Measurements from ENCODE around the gene GYS1.

GYS1 gene

GRCh38 chr19:48993175-48994034, at the start of gene GYS1, which contains the start of gene RUVBL2 (continued):
- no peak for TF ChIP-seq ZBTB48 (tag by site-specific recombination; IDR thresholded peaks at IDR 0.05)
- no peak for TF ChIP-seq ZNF311 (tag by site-specific recombination; IDR thresholded peaks at IDR 0.05; ENCODE audit: borderline replicate concordance)
- peak; percentile 95 for TF ChIP-seq PATZ1 (tag by site-specific recombination; IDR thresholded peaks at IDR 0.05)
- peak; percentile 98 for TF ChIP-seq SP3 (tag by site-specific recombination; IDR thresholded peaks at IDR 0.05)
- TF ChIP-seq ZNF175 (tag by site-specific recombination; IDR thresholded peaks at IDR 0.05) = no peak
- TF ChIP-seq EGR2 (tag by site-specific recombination; IDR thresholded peaks at IDR 0.05; ENCODE audit: low read depth) = peak; percentile 69
- TF ChIP-seq BCL11A (tag by site-specific recombination; IDR thresholded peaks at IDR 0.05; ENCODE audit: low read depth) = no peak
- no peak for TF ChIP-seq ZNF548 (tag by site-specific recombination; IDR thresholded peaks at IDR 0.05)
- no peak for TF ChIP-seq ZNF776 (tag by site-specific recombination; IDR thresholded peaks at IDR 0.05; ENCODE audit: borderline replicate concordance)
- no peak for TF ChIP-seq ZNF670 (tag by site-specific recombination; IDR thresholded peaks at IDR 0.05; ENCODE audit: low read depth)
- TF ChIP-seq ZIC2 (tag by site-specific recombination; IDR thresholded peaks at IDR 0.05) = peak; percentile 63
- TF ChIP-seq ZNF138 (tag by site-specific recombination; IDR thresholded peaks at IDR 0.05; ENCODE audit: borderline replicate concordance) = no peak
- peak; percentile 84 for TF ChIP-seq ZFHX2 (tag by site-specific recombination; conservative IDR thresholded peaks at IDR 0.05)
- no peak for TF ChIP-seq ZNF791 (tag by site-specific recombination; IDR thresholded peaks at IDR 0.05)
- TF ChIP-seq ZNF391 (tag by site-specific recombination; IDR thresholded peaks at IDR 0.05; ENCODE audit: borderline replicate concordance, low read depth) = 0 out of 2 replicates have a peak, but pooled peaks have one; percentile 9
- peak; percentile 75; the same call in 1 of the 2 replicates for TF ChIP-seq ZSCAN30 (tag by site-specific recombination; IDR thresholded peaks at IDR 0.05)
- no peak for TF ChIP-seq ZNF639 (tag by site-specific recombination; IDR thresholded peaks at IDR 0.05)
- TF ChIP-seq ZNF341 (tag by site-specific recombination; IDR thresholded peaks at IDR 0.05; ENCODE audit: low read depth) = peak; percentile 64
- TF ChIP-seq ZBTB10 (tag by site-specific recombination; IDR thresholded peaks at IDR 0.05) = peak; percentile 69
- TF ChIP-seq ZNF132 (tag by site-specific recombination; IDR thresholded peaks at IDR 0.05; ENCODE audit: borderline replicate concordance) = no peak
- peak; percentile 95 for TF ChIP-seq KLF8 (tag by site-specific recombination; IDR thresholded peaks at IDR 0.05)
- no peak for TF ChIP-seq ZNF362 (tag by site-specific recombination; IDR thresholded peaks at IDR 0.05)
- TF ChIP-seq ZSCAN18 (tag by site-specific recombination; IDR thresholded peaks at IDR 0.05) = peak; percentile 42; the same call in 1 of the 2 replicates
- no peak for TF ChIP-seq ZNF549 (tag by site-specific recombination; IDR thresholded peaks at IDR 0.05)
- no peak for TF ChIP-seq ZNF585B (tag by site-specific recombination; IDR thresholded peaks at IDR 0.05)
- TF ChIP-seq KLF7 (tag by site-specific recombination; IDR thresholded peaks at IDR 0.05; ENCODE audit: borderline replicate concordance) = no peak
- no peak for TF ChIP-seq ZNF112 (tag by site-specific recombination; IDR thresholded peaks at IDR 0.05)
- no peak for TF ChIP-seq ZNF280D (tag by site-specific recombination; IDR thresholded peaks at IDR 0.05)

All from HEK293 (cell line).